GM10847 (cell line): ENCODE results near the gene CSNK1D.
A peak's percentile ranks its signal among the peaks of the same experiment; 100 is the strongest.

ENCODE experiments used
- POLR2A ChIP-seq: IDR thresholded peaks from 2 replicates; pipeline ENCODE4 v1.6.1; 2011; ENCODE audit not compliant: insufficient read length; ENCODE audit errors: extremely low read depth

CSNK1D gene

GRCh38 chr17:82301916-82302567 lies 28.5 kb upstream of the CSNK1D start:
- no peak for TF ChIP-seq POLR2A

- TF ChIP-seq POLR2A: no peak
Measured at GRCh38 chr17:82301300-82301915, 27.9 kb upstream of the CSNK1D start.

GRCh38 chr17:82300707-82301270 lies 27.3 kb upstream of the CSNK1D start:
- TF ChIP-seq POLR2A: no peak

- TF ChIP-seq POLR2A: no peak
Measured at GRCh38 chr17:82300228-82300627, 26.7 kb upstream of the CSNK1D start.

GRCh38 chr17:82299452-82299851 lies 26.0 kb upstream of the CSNK1D start:
- TF ChIP-seq POLR2A: no peak

- no peak for TF ChIP-seq POLR2A
Measured at GRCh38 chr17:82298538-82299421, 25.3 kb upstream of the CSNK1D start.

GRCh38 chr17:82297714-82298537 lies 24.4 kb upstream of the CSNK1D start:
- peak; percentile 58 for TF ChIP-seq POLR2A

- TF ChIP-seq POLR2A: no peak
Measured at GRCh38 chr17:82297280-82297713, 23.8 kb upstream of the CSNK1D start.

- TF ChIP-seq POLR2A: no peak
Measured at GRCh38 chr17:82296511-82297279, 23.2 kb upstream of the CSNK1D start.

- no peak for TF ChIP-seq POLR2A
Measured at GRCh38 chr17:82295472-82295814, 21.9 kb upstream of the CSNK1D start.

- no peak for TF ChIP-seq POLR2A
Measured at GRCh38 chr17:82294064-82294773, 20.7 kb upstream of the CSNK1D start.

- TF ChIP-seq POLR2A: peak; percentile 91
Measured at GRCh38 chr17:82292251-82293154, 19.0 kb upstream of the CSNK1D start.
